Thyroid gland (tissue), 4 donors: ENCODE data around the gene ALDH4A1.

Source experiments
- CTCF ChIP-seq, 6 experiments: fragments of 200-600 bp in 3 of 6; fragments of 450-650 bp in 3 of 6; sonication (generic) in 3 of 6; IDR thresholded peaks; one replicate each; pipeline ENCODE4 v1.5.1; 2016 to 2019; ENCODE audit warnings: antibody characterized with exemption in 6 of 6, mild to moderate bottlenecking in 2 of 6, inconsistent platforms in 1 of 6, moderate library complexity in 1 of 6
- POLR2A ChIP-seq, 2 donors: fragments of 450-650 bp; IDR thresholded peaks; one replicate each; pipeline ENCODE4 v1.6.1; 2017; ENCODE audit warnings: antibody characterized with exemption in 2 of 2, mild to moderate bottlenecking in 2 of 2, moderate library complexity in 1 of 2

- TF ChIP-seq CTCF (IDR thresholded peaks at IDR 0.05) (no peak), POLR2A (IDR thresholded peaks at IDR 0.05) (no peak)
These were observed 25.1 kb downstream of the ALDH4A1 start for GRCh38 chr1:18877282-18877681.
